GM12874 (cell line): ENCODE results near the gene CC2D1A.

Source experiments
- CTCF ChIP-seq: IDR thresholded peaks from 2 replicates; pipeline ENCODE4 v1.5.1; 2011; ENCODE audit warnings: low read depth, mild to moderate bottlenecking, control low read depth, low read length, moderate library complexity; ENCODE audit not compliant: insufficient read depth

The CC2D1A gene

GRCh38 chr19:13905634-13906520, at the start of gene CC2D1A, which contains the start of gene BRME1:
CC2D1A (plus strand) TSS chr19:13906201; CDS start chr19:13906442, 241 bp downstream.
BRME1 (minus strand) TSS chr19:13906117; CDS start chr19:13904892, 1,225 bp downstream.
- no peak for TF ChIP-seq CTCF

GRCh38 chr19:13856497-13856896, 49.5 kb upstream of the CC2D1A start:
- TF ChIP-seq CTCF: no peak

GRCh38 chr19:13859361-13859880, 46.6 kb upstream of the CC2D1A start:
- 0 out of 2 replicates have a peak, but pooled peaks have one; percentile 6 for TF ChIP-seq CTCF

- no peak for TF ChIP-seq CTCF
These were observed 45.2 kb upstream of the CC2D1A start for GRCh38 chr19:13860679-13861391.

- no peak for TF ChIP-seq CTCF
These were observed 44.6 kb upstream of the CC2D1A start for GRCh38 chr19:13861392-13861713.

- peak; percentile 94 for TF ChIP-seq CTCF
These were observed 44.1 kb upstream of the CC2D1A start for GRCh38 chr19:13861714-13862531.
